RPMI8226 (cell line): ENCODE data around the gene LMO7.

Experiments used
- DNase-seq: peaks from one replicate; pipeline ENCODE4 v3.0.0-alpha.2; 2015

Gene LMO7

GRCh38 chr13:75635828-75636435, at the start of gene LMO7:
Gene LMO7 (plus strand): TSS chr13:75636330. CDS start chr13:75636658, 328 bp downstream.
- DNase-seq, result peak; percentile 46

DNA sequence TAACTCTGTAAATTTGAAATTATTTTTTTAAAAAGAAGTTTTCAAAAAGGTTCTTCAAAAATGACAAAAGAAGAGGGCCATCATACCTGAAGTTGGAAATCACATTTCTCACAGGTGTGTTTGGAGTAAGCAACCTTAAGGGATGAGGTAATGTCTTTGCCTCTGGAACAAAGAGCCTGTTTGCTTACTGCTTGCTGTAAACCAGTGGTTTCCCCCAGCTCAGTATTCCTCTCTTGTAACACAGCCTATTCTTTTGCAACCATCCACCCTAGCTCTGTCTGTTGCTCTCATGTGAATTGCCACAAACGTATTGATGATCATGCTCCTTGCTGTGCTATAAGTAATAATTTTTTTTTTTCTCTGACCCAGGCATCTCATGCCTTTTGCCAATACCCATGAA, 48.5 kb upstream of the LMO7 start:
- no peak for DNase-seq

DNA sequence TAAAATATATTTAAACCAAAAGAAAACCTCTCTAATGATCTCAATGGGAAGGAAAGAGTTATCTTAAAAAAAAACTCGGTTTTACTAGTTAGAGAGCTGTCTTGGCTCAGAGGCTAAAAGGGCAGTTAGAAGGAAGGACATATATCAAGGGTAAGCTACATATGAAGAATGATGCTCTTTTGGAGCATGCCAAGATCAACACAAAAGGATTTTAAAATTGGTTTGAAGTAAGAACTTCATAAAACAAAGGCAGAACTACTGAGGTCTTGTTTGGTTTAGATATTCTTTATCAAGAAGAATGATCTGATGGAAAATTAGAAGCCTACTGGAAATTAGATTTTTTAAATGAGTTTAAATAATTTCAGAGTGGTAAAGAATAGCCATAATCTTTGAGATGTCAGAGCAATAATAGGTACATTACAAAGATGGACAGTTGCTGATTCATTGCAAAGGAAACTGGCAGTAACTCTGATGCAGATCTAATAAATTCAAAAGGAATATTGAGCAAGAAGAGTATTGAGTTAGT, 39.4 kb upstream of the LMO7 start:
- DNase-seq, result no peak

- DNase-seq, result no peak
These were observed 35.8 kb upstream of the LMO7 start for GRCh38 chr13:75600371-75600770.

- DNase-seq, result no peak
These were observed 33.1 kb upstream of the LMO7 start for GRCh38 chr13:75603038-75603437.

DNA sequence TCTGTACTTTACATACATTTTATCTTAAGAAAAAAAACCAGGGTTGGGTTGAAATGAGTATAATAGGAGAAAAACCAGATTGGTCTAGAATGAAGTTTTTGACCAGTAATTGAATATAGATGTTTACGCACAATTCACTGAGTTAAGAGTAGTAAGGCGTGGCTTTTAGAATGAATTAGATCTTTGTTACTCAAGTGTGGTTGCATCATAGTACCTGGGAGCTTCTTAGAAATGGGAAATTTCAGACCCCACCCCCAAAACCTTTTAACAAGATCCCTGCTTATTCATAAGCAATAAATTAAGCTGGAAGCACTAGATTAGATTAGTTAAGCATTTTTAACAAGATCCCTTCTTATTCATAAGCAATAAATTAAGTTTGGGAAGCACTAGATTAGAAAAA, 28.7 kb upstream of the LMO7 start:
- DNase-seq, result no peak

GRCh38 chr13:75610466-75610865, 25.7 kb upstream of the LMO7 start:
- DNase-seq, result no peak

DNA sequence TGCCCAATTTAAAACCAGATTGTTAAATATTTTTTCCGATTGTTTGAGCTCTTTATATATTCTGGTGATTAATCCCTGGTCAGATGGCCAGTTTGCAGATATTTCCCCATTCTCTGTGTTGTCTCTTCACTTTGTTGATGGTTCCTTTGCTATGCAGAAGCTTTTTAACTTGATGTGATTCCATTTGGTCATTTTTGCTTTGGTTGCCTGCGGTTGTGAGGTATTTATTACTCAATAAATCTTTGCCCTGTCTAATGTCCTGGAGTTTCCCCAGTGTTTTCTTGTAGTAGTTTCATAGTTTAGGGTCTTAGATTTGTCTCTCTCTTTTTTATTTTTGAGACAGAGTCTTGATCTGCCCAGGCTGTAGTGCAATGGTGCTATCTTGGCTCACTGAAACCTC, 23.8 kb upstream of the LMO7 start:
- DNase-seq, result no peak

DNA sequence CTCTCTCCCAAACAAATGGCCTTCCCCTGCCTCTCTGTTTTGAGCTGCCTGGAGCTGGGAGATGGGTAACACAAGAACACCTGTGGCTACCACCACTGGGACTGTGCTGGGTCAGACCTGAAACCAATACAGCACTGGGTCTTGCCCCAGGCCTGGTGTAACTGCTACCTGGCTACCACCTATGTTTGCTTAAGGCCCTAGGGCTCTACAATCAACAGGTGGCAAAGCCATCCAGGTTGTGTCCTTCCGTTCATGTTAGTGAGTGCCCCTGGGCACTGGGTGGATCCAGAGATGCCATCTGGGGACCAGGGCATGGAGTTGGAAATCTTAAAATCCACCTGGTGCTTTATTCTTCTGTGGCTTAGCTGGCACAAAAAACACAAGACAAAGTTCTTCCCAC, 18.9 kb upstream of the LMO7 start:
- no peak for DNase-seq

DNA sequence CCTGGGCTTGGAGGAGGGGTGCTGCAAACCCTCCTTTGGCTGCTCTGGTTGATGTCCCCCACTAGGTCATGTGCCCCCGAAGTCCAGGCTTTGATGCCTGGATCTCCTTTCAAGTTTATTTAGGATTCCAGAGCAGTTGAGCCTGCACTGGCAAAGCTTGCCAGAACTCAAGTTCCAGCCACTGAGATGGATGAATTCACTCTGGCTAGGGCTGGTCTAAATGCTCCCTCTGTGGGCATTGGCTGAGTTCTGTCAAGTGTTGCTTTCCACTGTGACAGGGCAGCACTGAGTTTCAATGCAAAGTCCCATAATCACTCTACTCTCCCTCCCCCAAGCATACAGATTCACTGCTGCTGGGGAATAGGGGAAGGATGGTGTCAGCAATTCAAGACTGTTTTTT, 17.8 kb upstream of the LMO7 start:
- DNase-seq, result no peak

GRCh38 chr13:75620020-75620419, 16.1 kb upstream of the LMO7 start:
- no peak for DNase-seq

DNA sequence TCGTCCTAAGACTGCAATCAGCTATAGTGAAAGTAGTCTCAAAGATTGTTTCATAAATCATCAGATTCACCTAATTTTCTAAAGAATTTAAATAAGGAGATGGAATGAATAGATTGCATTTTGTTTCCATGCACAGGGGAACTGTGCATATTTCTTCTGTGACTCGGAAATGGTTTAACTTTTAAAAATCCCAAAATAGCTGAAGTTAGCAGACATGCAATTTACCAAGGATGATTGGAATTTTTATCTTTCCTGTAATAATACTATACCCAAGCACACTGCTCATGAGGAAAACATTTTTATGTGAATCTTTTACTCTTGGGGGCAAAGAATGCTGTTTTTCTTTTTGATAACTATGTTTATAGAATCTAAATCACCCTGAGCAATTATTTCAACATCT, 15.0 kb upstream of the LMO7 start:
- DNase-seq, result no peak

GRCh38 chr13:75628801-75629200, 7.3 kb upstream of the LMO7 start:
- no peak for DNase-seq

DNA sequence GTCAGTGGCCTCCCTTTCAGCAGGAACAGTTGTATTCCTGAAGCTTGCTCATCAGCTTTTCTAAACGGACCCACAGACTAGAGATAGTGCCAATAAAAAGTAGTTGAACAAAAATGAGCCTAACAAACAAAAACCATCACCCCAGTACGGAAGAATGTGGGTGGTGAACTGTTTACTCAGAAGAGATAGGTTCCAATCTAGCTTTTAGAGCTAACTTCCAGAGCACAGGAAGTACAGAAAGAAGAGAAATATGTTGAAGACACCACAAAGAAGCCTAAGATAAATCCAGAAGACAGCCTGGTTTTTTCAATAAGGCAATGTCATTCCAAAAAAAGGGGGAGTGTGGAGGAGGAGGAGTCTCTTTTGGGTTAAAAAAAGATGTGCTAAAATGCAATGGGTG, 2.8 kb upstream of the LMO7 start:
- no peak for DNase-seq

DNA sequence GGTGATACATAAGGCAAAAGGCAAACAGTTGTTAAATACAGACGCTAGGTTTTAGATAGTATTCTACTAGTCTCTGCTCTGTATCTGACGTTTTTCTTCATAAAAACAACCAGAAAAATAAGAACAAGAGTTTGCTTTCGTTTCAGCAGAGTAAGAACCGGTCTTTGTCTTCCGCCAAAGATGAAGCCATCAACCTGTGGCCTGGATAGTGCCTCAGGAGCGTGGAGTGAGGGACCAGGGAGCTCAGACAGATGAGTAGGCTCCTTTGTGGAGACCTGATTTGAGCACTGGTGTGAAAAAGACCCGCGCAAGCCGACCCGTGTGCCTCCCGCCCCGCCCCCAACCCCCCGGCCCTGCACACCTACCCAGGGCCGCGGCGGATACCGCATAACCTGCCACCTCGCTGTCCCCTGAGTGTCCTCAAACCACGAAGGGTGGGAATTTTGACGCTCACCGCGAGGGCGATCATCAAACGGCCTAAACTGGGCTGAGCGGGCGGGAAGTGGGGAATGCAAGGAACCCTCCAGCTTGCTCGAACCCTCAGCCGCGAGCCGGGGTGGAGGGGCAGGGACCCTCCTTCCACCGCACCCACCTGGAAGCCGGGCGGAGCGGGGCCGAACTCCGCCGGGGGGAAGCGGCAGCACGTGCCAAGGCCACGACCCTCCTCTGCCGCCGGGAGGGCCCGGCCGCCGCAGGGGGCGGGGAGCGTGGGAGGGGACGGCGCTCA, 866 bp upstream of the LMO7 start:
- no peak for DNase-seq

DNA sequence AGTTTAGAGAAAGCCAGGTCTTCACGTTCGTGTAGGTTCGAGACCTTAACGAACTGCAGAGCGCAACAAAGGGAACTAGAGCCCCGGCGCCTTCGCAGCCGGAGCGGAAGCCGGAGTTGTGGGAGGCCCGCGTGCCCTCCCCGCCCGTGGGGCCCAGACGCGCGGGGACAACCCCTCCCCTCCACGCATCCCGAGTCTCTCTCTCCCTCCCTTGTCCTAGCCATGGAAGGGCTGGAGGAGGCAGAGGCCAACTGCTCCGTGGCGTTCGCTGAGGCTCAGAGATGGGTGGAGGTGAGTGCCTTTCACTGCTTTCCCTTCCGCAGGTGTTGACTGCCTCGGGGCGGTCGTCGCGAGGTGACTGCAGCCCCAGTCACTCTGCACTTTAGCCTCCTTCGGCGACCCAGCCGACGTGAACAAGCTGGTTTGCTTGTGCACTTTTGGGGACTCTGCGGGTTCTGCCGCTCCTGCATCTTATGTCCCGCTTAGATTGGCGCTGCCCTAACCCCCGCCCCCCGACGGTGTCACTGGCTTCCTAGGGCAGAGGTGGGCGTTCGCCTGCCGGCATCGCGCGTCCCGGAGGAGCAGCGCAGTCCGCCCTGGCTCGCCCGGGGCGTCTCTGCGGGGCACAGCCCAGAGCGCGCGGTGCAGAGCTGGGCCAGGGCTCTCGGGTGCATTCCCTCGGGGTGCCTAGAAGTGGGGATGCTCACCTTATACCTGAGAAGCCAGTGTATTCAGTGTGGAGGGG, 478 bp downstream of the LMO7 start:
- DNase-seq, result peak; percentile 41

- DNase-seq, result no peak
These were observed 1.1 kb downstream of the LMO7 start for GRCh38 chr13:75637181-75637750.

- no peak for DNase-seq
These were observed 3.3 kb downstream of the LMO7 start for GRCh38 chr13:75639454-75639853.

DNA sequence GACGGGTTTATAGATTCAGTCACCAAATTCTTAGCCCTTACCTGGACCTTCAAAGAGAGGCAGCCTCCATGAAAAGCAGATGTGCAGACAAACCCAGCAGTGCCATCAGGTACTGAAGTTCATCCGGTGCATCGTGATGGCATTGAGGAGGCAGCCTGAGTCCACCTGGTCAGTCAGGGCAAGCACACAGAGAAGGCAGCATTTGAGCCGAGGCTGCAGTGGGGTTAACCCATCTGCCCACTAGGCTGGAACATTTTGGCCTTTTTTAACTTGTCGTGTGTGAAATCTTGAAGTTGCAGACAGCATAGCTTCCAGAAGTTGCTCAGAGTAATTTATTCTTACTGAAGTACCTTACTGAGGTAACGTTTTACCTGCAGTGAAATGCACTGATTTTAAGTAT, 4.9 kb downstream of the LMO7 start:
- DNase-seq, result no peak

DNA sequence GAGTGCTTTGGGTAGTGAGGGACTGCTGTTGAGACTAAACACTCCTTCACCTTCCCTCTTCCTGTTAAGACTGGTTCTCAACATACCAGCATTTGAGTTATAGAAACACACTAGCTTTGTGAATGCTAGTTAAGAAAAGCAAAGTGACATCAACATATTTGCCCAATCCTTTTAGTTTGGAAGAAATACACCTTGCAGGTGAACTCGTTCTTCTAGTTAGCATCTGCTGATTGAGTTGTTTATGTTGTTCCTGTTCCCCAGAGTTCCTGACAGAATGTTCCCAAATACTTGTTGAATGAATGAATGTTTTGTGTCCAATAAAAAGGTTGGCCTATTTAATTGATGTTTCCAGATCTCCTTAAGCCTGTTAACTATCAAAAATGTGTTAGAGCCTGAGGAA, 7.1 kb downstream of the LMO7 start:
- no peak for DNase-seq

DNA sequence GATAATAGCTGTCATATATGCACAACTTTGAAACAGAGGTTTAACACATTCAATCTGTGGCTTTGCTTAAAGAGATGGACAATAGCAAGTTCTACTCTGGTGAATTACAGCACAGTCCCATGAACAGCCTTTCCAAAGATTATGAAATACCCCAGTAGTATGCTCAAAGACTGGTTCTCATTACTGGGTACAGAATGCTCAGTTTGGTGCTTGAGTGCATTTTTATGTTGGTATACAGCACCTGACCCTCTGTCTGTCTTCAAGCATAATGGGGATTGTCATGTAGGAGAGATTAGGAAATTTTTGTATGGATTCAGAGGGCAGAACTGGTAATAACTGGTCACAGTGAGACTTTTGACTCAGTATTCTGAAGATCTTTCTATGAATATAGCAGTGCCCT, 7.6 kb downstream of the LMO7 start:
- no peak for DNase-seq

DNA sequence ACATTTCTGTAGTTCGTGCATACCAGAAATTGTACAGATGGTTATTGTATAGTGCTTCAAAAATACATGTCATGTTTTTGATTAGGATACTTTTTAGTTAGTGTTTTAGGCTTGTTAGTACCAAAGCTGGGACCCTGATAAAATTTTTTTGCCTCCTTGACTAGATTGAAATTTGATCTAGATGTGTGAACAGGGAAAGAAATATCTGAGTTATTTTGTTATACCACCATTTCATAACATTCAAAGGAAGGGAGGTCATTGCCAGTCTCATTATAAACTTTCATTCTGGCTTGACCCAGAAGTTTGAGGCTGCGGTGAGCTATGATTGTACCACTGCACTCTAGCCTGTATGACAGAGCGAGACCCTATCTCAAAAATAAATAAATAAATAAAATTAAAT, 9.0 kb downstream of the LMO7 start:
- no peak for DNase-seq

DNA sequence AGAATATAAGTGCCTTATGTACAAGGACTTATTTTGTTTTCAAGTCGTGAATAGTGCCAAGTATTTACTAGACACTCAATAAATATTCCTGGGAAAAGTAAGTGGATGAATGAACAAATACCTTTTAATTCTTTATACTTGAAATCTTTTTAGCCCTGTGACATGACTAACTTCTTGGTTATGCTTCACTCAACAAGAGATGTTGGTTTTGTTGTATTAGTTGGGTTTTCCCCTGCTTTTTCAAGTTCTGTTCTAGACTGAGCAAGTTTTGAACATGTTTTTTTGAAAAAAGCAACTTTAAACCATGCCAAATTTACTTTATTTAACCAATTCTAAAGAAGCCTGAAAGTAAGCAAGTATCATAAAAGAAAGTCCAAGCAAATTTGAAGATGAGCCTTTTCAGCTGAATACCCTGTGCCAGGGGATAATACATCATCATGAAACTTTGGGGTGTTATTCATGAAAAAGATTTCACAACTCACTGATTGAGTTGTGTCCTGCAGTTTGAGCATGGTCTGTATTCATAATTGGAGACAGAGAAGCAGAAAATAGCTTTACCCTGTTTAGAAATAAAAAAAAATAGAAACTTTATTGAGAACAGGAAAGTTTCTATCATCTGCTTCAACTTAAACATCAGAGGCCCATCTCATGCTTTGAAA, 11.1 kb downstream of the LMO7 start:
- DNase-seq, result no peak
